Left cardiac atrium (tissue), 4 donors: ENCODE measurements around the gene MORF4L1. TPM values are rescaled to one million over a fixed set of nuclear protein-coding genes. Genes with fewer than 3 reads are reported as not detected.
"Not testable (repeated sequence)": the region's sequence is repeated elsewhere in the genome, so short reads cannot be mapped to it uniquely, and the experiment has no call there.

Experiments used
- ATAC-seq, 2 donors: fragments of 200-7000 bp; cut with Tn5 transposase; one replicate each; pipeline ENCODE4 v1.9.1; 2020; ENCODE audit warnings: mild to moderate bottlenecking in 2 of 2, moderate library complexity in 2 of 2
- DNase-seq: peaks from one replicate; pipeline ENCODE4 v3.0.0-alpha.2; 2020
- intact Hi-C, 2 donors: fragments of 100-400 bp; cut with DNase I; formaldehyde crosslinking; loops; one replicate each; pipeline versions ENCODE4 v1.14.1 to v1.15.1; 2022 to 2023
- total RNA-seq, 2 donors: library from RNA; stranded (reverse); fragmentation: NEBNext Ultra II Directional; extraction: Animal tissue kit (Norgen Biotek cat#: 25700); gene quantifications; one replicate each; pipeline ENCODE4 v1.2.1, GENCODE V29; 2021
- donor health status: DM: no; HTN: yes; CAD: no.
- donor health status: DM: no; HTN: yes; CAD: no; lungs with severe emphysema.
- donor health status: DM: yes; HTN: yes; CAD: no.
- donor health status: Dilated cardiomyopathy.

The MORF4L1 gene
- total RNA-seq, 2 donors from 2014 or later, result 306 to 401 TPM

DNA sequence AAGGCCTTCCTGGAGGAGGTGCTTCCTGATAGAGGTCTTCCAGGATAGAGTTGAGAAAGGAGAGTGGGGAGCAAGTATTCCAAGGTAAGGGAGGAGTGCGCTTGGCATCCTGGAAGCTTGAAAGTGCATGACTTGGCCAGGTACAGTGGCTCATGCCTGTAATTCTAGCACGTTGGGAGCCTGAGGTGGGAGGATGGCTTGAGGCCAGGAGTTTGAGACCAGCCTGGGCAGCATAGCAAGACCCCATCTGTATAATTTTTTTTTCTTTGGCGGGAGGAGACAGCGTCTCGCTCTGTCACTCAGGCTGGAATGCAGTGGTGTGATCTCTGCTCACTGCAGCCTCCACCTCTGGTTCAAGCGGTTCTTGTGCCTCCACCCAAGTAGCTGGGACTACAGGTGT, 19.2 kb upstream of the MORF4L1 start:
- no peak for DNase-seq
- intact Hi-C loops, result no loop called here
- no peak for ATAC-seq

- DNase-seq (no peak), ATAC-seq (no peak)
- intact Hi-C loops, result loop anchor here in 1 of 2 donors (5.0 kb wide), 1 partner anchor 43 kb away; the partner anchor contains the start of gene ADAMTS7
Measured at GRCh38 chr15:78854833-78855372, 17.8 kb upstream of the MORF4L1 start.

GRCh38 chr15:78855746-78856145, 16.9 kb upstream of the MORF4L1 start:
- DNase-seq, result no peak
- no peak for ATAC-seq
- intact Hi-C loops, result loop anchor here in 1 of 2 donors (5.0 kb wide), 1 partner anchor 43 kb away; the partner anchor contains the start of gene ADAMTS7

GRCh38 chr15:78859971-78860719, 12.5 kb upstream of the MORF4L1 start:
- peak; percentile 72 for DNase-seq
- peak; percentile 80 to 95 for ATAC-seq
- intact Hi-C loops, result loop anchor here in 1 of 2 donors (5.0 kb wide), 1 partner anchor 48 kb away; the partner anchor contains the start of gene ADAMTS7

DNA sequence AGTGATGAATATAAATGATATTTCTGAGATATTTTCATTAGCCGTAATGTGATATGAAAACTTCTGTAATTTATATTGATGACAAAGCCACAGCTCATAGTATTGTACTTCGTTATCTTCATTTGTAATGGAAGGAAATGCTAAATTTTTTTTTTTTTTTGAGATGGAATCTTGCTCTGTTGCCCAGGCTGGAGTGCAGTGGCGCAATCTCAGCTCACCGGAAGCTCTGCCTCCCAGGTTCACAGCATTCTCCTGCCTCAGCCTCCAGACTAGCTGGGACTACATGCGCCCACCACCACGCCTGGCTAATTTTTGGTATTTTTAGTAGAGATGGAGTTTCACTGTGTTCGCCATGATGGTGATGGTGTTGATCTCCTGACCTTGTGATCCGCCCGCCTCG, 7.1 kb upstream of the MORF4L1 start:
- intact Hi-C loops, DNase-seq, ATAC-seq: not testable (repeated sequence)

GRCh38 chr15:78866031-78866430, 6.7 kb upstream of the MORF4L1 start:
- DNase-seq, intact Hi-C loops, ATAC-seq: not testable (repeated sequence)

DNA sequence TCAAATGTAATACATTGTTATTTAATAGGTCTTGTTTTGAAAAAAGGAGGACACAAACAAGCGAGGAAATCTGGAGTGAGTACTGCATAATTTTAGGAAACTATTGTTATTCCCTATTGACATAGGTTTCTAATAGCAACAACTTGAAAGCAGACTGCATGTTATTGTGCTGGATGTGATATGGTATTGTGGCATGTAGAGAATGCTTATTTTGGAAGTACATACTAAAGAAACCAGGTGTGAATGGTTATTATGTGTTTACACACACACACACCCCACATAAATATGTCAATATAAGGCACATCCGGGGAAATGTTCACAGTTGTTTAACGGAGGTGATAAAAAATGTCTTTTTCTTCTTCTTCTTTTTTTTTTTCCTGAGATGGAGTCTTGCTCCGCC, 5.9 kb upstream of the MORF4L1 start:
- DNase-seq (no peak), ATAC-seq (no peak)
- intact Hi-C loops, result no loop called here

DNA sequence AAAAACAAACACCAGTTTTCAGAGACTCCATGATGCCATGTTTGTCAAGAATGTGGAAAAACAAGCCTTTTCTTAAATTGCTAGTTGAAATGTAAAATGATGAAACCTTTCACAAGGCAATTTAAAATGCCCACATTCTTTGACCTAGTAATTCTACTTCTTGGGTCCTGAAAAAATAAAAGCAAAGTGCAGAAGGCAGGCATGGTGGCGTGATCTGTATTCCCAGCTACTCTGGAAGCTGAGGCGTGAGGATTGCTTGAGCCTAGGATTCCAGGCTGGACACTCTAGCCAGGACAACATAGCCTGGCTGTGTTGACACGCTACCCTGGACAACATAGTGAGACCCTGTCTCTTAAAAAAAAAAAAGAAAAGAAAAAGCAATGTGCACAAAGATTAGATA, 4.3 kb upstream of the MORF4L1 start:
- no peak for ATAC-seq
- intact Hi-C loops, result no loop called here
- DNase-seq, result no peak

GRCh38 chr15:78871483-78872127, 1.1 kb upstream of the MORF4L1 start:
- ATAC-seq, DNase-seq: not testable (repeated sequence)
- intact Hi-C loops, result loop anchor here in 1 of 2 donors (10.0 kb wide), 1 partner anchor 117 kb away; no protein-coding TSS in a partner anchor

DNA sequence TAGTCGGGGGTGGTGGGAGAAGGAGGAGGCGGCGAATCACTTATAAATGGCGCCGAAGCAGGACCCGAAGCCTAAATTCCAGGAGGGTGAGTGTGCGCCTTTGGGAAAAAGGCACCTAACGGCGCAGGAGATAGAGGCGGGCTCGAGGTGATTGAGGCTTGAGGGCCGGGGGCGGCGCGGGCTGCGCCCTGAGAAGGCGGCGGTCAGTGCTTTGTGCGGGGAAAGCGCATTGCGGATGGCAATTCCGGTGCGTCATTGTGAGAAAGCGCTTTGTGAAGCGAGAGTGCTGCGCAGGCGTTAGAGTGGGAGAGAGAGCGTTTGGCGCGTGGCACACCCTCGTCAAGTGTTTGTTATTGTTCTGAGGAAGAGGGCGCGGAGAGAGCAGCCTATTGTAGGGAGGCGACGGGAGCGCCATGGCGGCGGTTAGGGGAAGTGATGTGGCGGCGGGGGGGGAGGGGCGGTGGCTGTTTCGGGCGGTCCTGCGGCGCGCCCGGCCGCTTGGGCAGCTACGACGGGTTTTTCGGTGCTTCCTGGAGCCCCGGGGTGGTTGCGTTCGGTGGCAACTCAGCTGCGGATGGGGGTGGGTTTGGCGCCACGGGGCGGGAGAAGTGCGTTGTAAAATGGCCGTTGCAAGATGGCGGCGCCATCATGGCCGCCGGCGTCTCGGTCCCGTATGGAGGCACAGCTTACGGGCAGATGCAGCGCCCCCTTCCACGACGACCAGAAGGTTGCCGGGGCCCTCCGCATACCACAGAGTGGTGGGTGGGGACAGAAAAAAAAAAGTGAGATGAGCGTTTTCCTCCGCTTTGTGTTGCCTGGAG, 492 bp downstream of the MORF4L1 start:
- peak; percentile 66 to 77 for ATAC-seq
- DNase-seq, result peak; percentile 90
- intact Hi-C loops, result loop anchor here in 1 of 2 donors (10.0 kb wide), 1 partner anchor 118 kb away; no protein-coding TSS in a partner anchor

DNA sequence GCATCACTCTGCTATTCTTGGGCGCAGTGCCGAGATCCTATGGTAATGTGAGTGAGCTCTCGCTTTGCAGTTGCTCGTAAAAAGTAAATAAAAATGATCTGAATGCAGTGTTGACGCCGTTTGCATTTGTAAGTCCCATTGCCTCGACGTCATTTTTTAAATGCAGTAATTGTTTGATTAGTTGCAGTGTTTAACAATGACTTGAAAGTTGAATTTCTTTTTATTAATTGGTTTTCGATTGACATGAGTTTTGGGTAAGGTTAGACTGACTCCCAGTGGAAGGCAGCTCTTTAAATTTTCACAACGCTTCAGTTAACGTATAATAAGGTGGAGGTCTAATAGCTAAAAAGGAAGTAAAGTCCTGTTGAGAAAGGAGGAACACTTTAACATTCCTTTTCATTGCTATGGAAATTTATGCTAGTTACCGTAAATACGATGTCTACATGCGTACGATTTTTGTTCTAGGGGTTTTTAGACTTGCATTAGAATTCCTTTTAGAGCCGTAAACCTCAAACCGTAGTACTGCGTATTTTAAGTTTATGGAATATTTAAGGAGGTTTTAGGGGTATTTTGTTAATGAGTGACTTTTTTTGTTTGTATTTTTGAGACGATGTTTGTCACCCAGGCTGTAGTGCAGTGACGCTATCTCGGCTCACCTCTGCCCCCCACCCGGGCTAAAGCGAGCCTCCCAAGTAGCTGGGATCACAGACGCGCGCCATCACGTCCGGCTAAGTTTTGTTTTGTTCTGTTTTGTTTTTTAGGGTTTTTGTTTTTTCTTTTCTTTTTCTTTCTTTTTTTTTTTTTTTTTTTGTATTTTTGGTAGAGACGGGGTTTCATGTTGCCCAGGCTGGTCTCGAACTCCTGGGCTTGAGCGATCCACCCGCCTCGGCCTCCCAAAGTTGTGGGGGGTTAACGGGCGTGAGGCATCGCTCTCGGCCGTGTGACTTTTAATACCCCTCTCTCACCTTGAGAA, 1.4 kb downstream of the MORF4L1 start:
- intact Hi-C loops, result loop anchor here in 1 of 2 donors (10.0 kb wide), 1 partner anchor 119 kb away; no protein-coding TSS in a partner anchor
- no peak for ATAC-seq
- no peak for DNase-seq

DNA sequence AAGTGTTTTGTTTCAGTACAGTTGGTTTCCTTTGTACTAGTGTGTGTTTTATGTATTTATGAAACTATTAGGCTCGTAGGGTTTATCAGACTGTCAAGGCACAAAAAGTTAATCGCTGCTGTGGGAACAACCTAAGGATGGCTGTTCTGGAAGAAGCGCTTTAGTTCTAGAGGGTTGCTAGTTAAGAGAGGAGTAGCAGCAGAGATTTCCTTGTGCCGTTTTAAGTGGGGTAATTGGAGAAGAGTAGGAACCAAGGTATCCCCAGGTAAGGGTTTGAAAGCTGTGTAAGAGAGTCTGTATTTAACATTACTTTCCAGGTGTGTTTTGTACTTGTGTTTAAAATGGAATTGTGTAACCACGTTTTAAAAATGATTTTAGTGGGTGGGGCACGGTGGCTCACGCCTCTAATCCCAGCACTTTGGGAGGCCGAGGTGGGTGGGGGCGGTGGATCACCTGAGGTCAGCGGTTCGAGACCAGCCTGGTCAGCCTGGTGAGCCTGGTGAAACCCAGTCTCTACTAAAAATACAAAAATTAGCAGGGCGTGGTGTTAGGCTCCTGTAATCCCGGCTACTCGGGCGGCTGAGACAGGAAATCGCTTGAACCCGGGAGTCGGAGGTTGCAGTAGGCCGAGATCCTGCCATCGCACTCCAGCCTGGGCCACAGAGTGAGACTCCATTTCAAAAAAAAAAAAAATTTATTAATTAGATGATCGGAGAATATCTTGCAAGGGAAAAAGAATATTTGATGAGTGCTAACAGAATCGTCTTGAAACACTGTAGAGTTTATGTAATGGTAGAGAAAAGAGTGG, 2.6 kb downstream of the MORF4L1 start:
- ATAC-seq (no peak), DNase-seq (no peak)
- intact Hi-C loops, result loop anchor here in 1 of 2 donors (10.0 kb wide), 1 partner anchor 121 kb away; no protein-coding TSS in a partner anchor

- DNase-seq, ATAC-seq: not testable (repeated sequence)
- intact Hi-C loops, result loop anchor here in 1 of 2 donors (10.0 kb wide), 1 partner anchor 122 kb away; no protein-coding TSS in a partner anchor
Measured at GRCh38 chr15:78876954-78877353, 4.3 kb downstream of the MORF4L1 start.

DNA sequence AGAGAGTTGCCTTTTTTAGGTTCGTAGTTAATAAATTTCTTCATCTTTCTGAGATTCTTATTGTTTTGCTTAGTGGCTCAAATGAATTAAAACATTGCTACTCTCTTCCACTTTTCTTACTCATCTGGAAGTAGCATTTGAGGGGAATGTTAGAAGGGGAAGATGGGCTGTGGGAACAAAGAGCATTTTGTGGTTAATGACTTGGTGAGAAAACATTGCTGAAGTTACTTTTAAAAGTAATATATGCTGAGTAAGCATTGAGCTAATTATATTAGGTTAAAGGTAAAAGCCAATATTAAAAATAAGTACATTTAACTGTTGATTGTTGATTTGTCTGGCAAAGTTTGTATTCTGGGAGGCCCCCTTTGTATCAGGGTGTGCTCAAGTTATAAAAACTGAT, 5.7 kb downstream of the MORF4L1 start:
- intact Hi-C loops, result loop anchor here in 1 of 2 donors (10.0 kb wide), 1 partner anchor 124 kb away; no protein-coding TSS in a partner anchor
- DNase-seq (no peak), ATAC-seq (no peak)

DNA sequence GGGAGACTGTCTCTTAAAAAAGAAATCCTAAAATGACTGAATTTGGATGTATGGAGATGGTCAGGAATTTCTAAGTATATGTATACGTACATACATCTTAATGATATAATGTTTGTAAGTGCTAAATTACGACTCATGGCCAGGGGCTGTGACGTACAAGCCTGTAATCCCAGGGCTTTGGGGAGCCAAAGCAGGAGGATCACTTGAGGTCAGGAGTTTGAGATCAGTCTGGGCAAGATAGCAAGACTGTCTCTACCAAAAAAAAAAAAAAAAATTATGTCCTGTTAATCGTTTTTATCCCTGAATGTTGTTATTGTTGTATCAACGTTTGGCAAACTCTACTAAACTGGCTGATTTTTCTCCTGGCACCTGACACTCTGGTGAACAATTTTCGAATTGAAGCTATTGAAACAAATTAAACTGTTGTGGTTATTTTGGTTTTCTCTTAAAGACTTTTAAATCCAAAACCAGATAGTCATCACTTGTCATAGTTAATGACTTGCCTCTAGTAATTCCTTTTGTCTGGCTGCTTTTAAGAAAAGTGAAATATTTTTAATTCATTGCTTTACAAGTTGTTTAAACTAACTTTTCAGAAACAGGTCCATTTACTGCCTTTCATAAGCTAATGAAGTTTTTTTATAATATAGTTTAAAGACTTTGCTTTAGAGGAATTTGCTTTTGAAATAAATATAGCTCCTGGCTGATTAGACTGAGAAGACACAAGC, 7.0 kb downstream of the MORF4L1 start:
- intact Hi-C loops, result loop anchor here in 1 of 2 donors (10.0 kb wide), 1 partner anchor 125 kb away; no protein-coding TSS in a partner anchor
- DNase-seq, result no peak
- ATAC-seq, result no peak

GRCh38 chr15:78880242-78880533, 7.5 kb downstream of the MORF4L1 start:
- ATAC-seq (no peak), DNase-seq (no peak)

More at GRCh38 chr15:78880242-78880533, 7.5 kb downstream of the MORF4L1 start:
- intact Hi-C loops, result no loop called here
